Liver (tissue), 9 donors: Measurements from ENCODE around the gene TTC34. TPM values are rescaled to one million over a fixed set of nuclear protein-coding genes. Genes with fewer than 3 reads are reported as not detected.

Experiments
- DNase-seq: peaks from one replicate; pipeline ENCODE4 v3.0.0-alpha.2; 2017; ENCODE audit warnings: low spot score
- H3K27ac ChIP-seq, 2 donors: one replicate each; pipeline ENCODE4 v1.7.0; 2013; ENCODE audit warnings: inconsistent platforms in 2 of 2, low read length in 2 of 2, control low read depth in 1 of 2, low read depth in 1 of 2, mild to moderate bottlenecking in 1 of 2
- H3K27me3 ChIP-seq, 4 donors: one replicate each; pipeline versions ENCODE4 v1.6.1 to v1.7.0; 2013; ENCODE audit warnings: low read length in 3 of 4, inconsistent platforms in 1 of 4, mild to moderate bottlenecking in 1 of 4, moderate library complexity in 1 of 4; ENCODE audit not compliant: control insufficient read depth in 4 of 4, insufficient read depth in 4 of 4
- H3K36me3 ChIP-seq, 4 donors: one replicate each; pipeline versions ENCODE4 v1.6.1 to v1.7.0; 2013; ENCODE audit warnings: low read length in 3 of 4, mild to moderate bottlenecking in 3 of 4, low read depth in 1 of 4, moderate library complexity in 1 of 4; ENCODE audit not compliant: control insufficient read depth in 4 of 4, insufficient read depth in 3 of 4
- H3K4me1 ChIP-seq, 4 donors: one replicate each; pipeline versions ENCODE4 v1.6.1 to v1.7.0; 2013; ENCODE audit warnings: low read length in 3 of 4, mild to moderate bottlenecking in 3 of 4, moderate library complexity in 1 of 4; ENCODE audit not compliant: control insufficient read depth in 4 of 4, insufficient read depth in 4 of 4
- H3K4me3 ChIP-seq, 3 donors: one replicate each; pipeline versions ENCODE4 v1.6.1 to v1.7.0; 2013; ENCODE audit warnings: low read length in 3 of 3, control low read depth in 1 of 3, low read depth in 1 of 3, mild to moderate bottlenecking in 1 of 3
- H3K9ac ChIP-seq, 2 donors: one replicate each; pipeline ENCODE4 v1.7.0; 2013; ENCODE audit warnings: low read length in 2 of 2, mild to moderate bottlenecking in 2 of 2, moderate library complexity in 2 of 2, control low read depth in 1 of 2, low read depth in 1 of 2
- H3K9me3 ChIP-seq, 4 donors: one replicate each; pipeline versions ENCODE4 v1.6.1 to v1.7.0; 2013; ENCODE audit warnings: low read length in 3 of 4; ENCODE audit not compliant: control insufficient read depth in 4 of 4
- ATF3 ChIP-seq: IDR thresholded peaks from 2 replicates; pipeline ENCODE4 v1.6.1; 2016; ENCODE audit warnings: antibody characterized with exemption
- CTCF ChIP-seq: fragments of 150-350 bp; IDR thresholded peaks from 2 replicates; pipeline ENCODE4 v1.5.1; 2017; ENCODE audit warnings: improper control_type of control experiment, low read depth, low read length; ENCODE audit not compliant: missing input control
- EGR1 ChIP-seq, 2 donors: IDR thresholded peaks; 2 replicates each; pipeline ENCODE4 v1.6.1; 2016 to 2018; ENCODE audit warnings: antibody characterized with exemption in 2 of 2, low read depth in 2 of 2
- FOXA1 ChIP-seq: IDR thresholded peaks from 2 replicates; pipeline ENCODE4 v1.6.1; 2016; ENCODE audit warnings: antibody characterized with exemption
- FOXA2 ChIP-seq: IDR thresholded peaks from 2 replicates; pipeline ENCODE4 v1.6.1; 2016; ENCODE audit warnings: antibody characterized with exemption
- GABPA ChIP-seq, 2 donors: IDR thresholded peaks in 1 of 2; conservative IDR thresholded peaks in 1 of 2; 2 replicates each; pipeline ENCODE4 v1.6.1; 2016; ENCODE audit warnings: antibody characterized with exemption in 2 of 2, mild to moderate bottlenecking in 1 of 2, moderate library complexity in 1 of 2
- HNF4A ChIP-seq, 2 donors: conservative IDR thresholded peaks; 2 replicates each; pipeline ENCODE4 v1.6.1; 2016; ENCODE audit warnings: antibody characterized with exemption in 2 of 2, mild to moderate bottlenecking in 2 of 2
- HNF4G ChIP-seq: IDR thresholded peaks from 2 replicates; pipeline ENCODE4 v1.6.1; 2016; ENCODE audit warnings: antibody characterized with exemption
- JUND ChIP-seq, 2 donors: IDR thresholded peaks; 2 replicates each; pipeline ENCODE4 v1.6.1; 2016; ENCODE audit warnings: antibody characterized with exemption in 2 of 2
- MAX ChIP-seq: IDR thresholded peaks from 2 replicates; pipeline ENCODE4 v1.6.1; 2016; ENCODE audit warnings: antibody characterized with exemption
- NR2F2 ChIP-seq: IDR thresholded peaks from 2 replicates; pipeline ENCODE4 v1.6.1; 2016; ENCODE audit warnings: antibody characterized with exemption
- RAD21 ChIP-seq, 2 donors: IDR thresholded peaks; 2 replicates each; pipeline ENCODE4 v1.6.1; 2016; ENCODE audit warnings: antibody characterized with exemption in 2 of 2, mild to moderate bottlenecking in 2 of 2
- REST ChIP-seq: IDR thresholded peaks from 2 replicates; pipeline ENCODE4 v1.6.1; 2016; ENCODE audit warnings: antibody characterized with exemption, mild to moderate bottlenecking
- RXRA ChIP-seq, 2 donors: IDR thresholded peaks; 2 replicates each; pipeline ENCODE4 v1.6.1; 2017 to 2018; ENCODE audit warnings: antibody characterized with exemption in 2 of 2, mild to moderate bottlenecking in 1 of 2
- SP1 ChIP-seq: IDR thresholded peaks from 2 replicates; pipeline ENCODE4 v1.6.1; 2018; ENCODE audit warnings: antibody characterized with exemption, mild to moderate bottlenecking
- TAF1 ChIP-seq: conservative IDR thresholded peaks from 2 replicates; pipeline ENCODE4 v1.6.1; 2016; ENCODE audit warnings: antibody characterized with exemption, mild to moderate bottlenecking
- YY1 ChIP-seq: IDR thresholded peaks from 2 replicates; pipeline ENCODE4 v1.6.1; 2016; ENCODE audit warnings: antibody characterized with exemption, mild to moderate bottlenecking
- ZBTB33 ChIP-seq: IDR thresholded peaks from 2 replicates; pipeline ENCODE4 v1.6.1; 2016; ENCODE audit warnings: antibody characterized with exemption
- WGBS: extraction: QIAGEN DNeasy Blood & Tissue Kit; methylation state at CpG from one replicate; pipeline ENCODE4 v1.1.7; 2013; 5-methylcytosine and 5-hydroxymethylcytosine counted together
- polyA plus RNA-seq, 2 donors: library from polyadenylated mRNA; stranded (reverse) in 1 of 2; unstranded in 1 of 2; fragments of 200-250 nt in 1 of 2; fragments of >200 nt in 1 of 2; fragmentation: Nextera tagmentation in 1 of 2; extraction: Ambion mirVana in 1 of 2; gene quantifications; one replicate each; pipeline versions ENCODE4 v1.2.1 to v1.2.3, GENCODE V29; 2013 to 2015
- total RNA-seq, 2 donors: library from RNA; depleted of rRNA; stranded (reverse); fragments of >200 nt; gene quantifications; one replicate each; pipeline ENCODE4 v1.2.3, GENCODE V29; 2014
- donor health status: healthy.
- donor health status: healthy.
- donor health status: healthy.
- donor health status: healthy.
- donor health status: healthy.

Gene TTC34
- total and polyA plus RNA-seq, 4 donors, result 0.01 to 0.25 (median 0.08) TPM; not detected in 1

GRCh38 chr1:2821373-2821955 lies 20.0 kb upstream of the TTC34 start:
- DNase-seq, result no peak
- no peak for TF ChIP-seq MAX
- H3K27me3 ChIP-seq, result peaks cover 0 to 6% (median under 1%) of the 10 kb centered on the region in 4 donors
- H3K4me1 ChIP-seq, result peaks cover 0 to 3% (median 0%) of the 10 kb centered on the region in 4 donors
- H3K36me3 ChIP-seq, result no peaks in the 10 kb centered on the region
- H3K27ac ChIP-seq, result no peak overlapping the region
- H3K4me3 ChIP-seq, result no peak overlapping the region
- H3K9ac ChIP-seq, result no peak overlapping the region
- no peaks in the 10 kb centered on the region for H3K9me3 ChIP-seq
- WGBS, result 75% methylated on average over 17 of the region's 17 CpGs

GRCh38 chr1:2820731-2821372 lies 19.4 kb upstream of the TTC34 start:
- no peak overlapping the region for H3K9ac ChIP-seq
- peaks cover 0 to 3% (median 0%) of the 10 kb centered on the region in 4 donors for H3K4me1 ChIP-seq
- no peak for DNase-seq
- H3K4me3 ChIP-seq, result no peak overlapping the region
- peaks cover 0 to 6% (median under 1%) of the 10 kb centered on the region in 4 donors for H3K27me3 ChIP-seq
- TF ChIP-seq JUND (IDR thresholded peaks at IDR 0.05), result no peak
- no peak for TF ChIP-seq SP1
- no peak for TF ChIP-seq ZBTB33
- no peak for TF ChIP-seq CTCF
- TF ChIP-seq GABPA (IDR thresholded peaks at IDR 0.05 in 1 of 2, conservative IDR thresholded peaks at IDR 0.05 in 1 of 2), result no peak
- no peak for TF ChIP-seq FOXA2
- TF ChIP-seq MAX, result no peak
- no peak for TF ChIP-seq EGR1 (IDR thresholded peaks at IDR 0.05; ENCODE audit: low read depth in 2 of 2)
- no peak for TF ChIP-seq HNF4A (conservative IDR thresholded peaks at IDR 0.05)
- TF ChIP-seq REST, result no peak
- TF ChIP-seq RXRA (IDR thresholded peaks at IDR 0.05), result no peak
- no peak for TF ChIP-seq YY1
- no peak for TF ChIP-seq ATF3
- TF ChIP-seq HNF4G, result no peak
- TF ChIP-seq FOXA1, result no peak
- no peak for TF ChIP-seq NR2F2
- TF ChIP-seq RAD21 (IDR thresholded peaks at IDR 0.05), result no peak
- TF ChIP-seq TAF1, result no peak
- no peaks in the 10 kb centered on the region for H3K9me3 ChIP-seq
- H3K27ac ChIP-seq, result no peak overlapping the region
- whole genome bisulfite sequencing, result 70% methylated on average over 11 of the region's 11 CpGs
- no peaks in the 10 kb centered on the region for H3K36me3 ChIP-seq
